Neural cell (in vitro differentiated cells): ENCODE measurements around the gene TP53AIP1. TPM values are rescaled to one million over a fixed set of nuclear protein-coding genes. Genes with fewer than 3 reads are reported as not detected.

Experiments
- H2AFZ ChIP-seq: fragments of 200-600, 300-800 bp; sonication (generic), shearing (Covaris generic); 2 replicates; pipeline ENCODE4 v1.6.0; 2014; ENCODE audit warnings: low read depth, mild to moderate bottlenecking, antibody characterized with exemption, low read length, moderate library complexity
- H3F3A ChIP-seq: fragments of 200-600 bp; shearing (Covaris generic); 2 replicates; pipeline ENCODE4 v1.6.1; 2016; ENCODE audit warnings: mild to moderate bottlenecking, moderate library complexity, mixed read lengths, antibody characterized with exemption, low read length; ENCODE audit not compliant: insufficient read depth, poor library complexity, severe bottlenecking
- H3K27ac ChIP-seq: fragments of 200-600, 300-800 bp; sonication (generic), shearing (Covaris generic); 2 replicates; pipeline ENCODE4 v1.5.1; 2014; ENCODE audit warnings: mild to moderate bottlenecking, low read length, moderate library complexity
- H3K27me3 ChIP-seq: fragments of 300-800, 200-600 bp; sonication (generic), shearing (Covaris generic); 2 replicates; pipeline ENCODE4 v1.6.0; 2014; ENCODE audit warnings: mild to moderate bottlenecking, low read depth, low read length, moderate library complexity; ENCODE audit not compliant: insufficient read depth
- H3K36me3 ChIP-seq: fragments of 300-800, 200-600 bp; sonication (generic), shearing (Covaris generic); 2 replicates; pipeline ENCODE4 v1.5.1; 2014; ENCODE audit warnings: mild to moderate bottlenecking, antibody characterized with exemption, low read length, moderate library complexity; ENCODE audit not compliant: insufficient read depth
- H3K4me2 ChIP-seq: fragments of 300-800, 200-600 bp; sonication (generic), shearing (Covaris generic); 2 replicates; pipeline ENCODE4 v1.6.0; 2014; ENCODE audit warnings: mild to moderate bottlenecking, low read length
- H3K4me3 ChIP-seq: fragments of 300-800, 200-600 bp; sonication (generic), shearing (Covaris generic); 2 replicates; pipeline ENCODE4 v1.5.1; 2014; ENCODE audit warnings: mild to moderate bottlenecking, low read length, moderate library complexity
- H3K79me2 ChIP-seq: fragments of 200-600 bp; shearing (Covaris generic); replicated peaks from 2 replicates; pipeline ENCODE4 v1.6.0; 2014; ENCODE audit warnings: mild to moderate bottlenecking, low read length, moderate library complexity; ENCODE audit not compliant: insufficient read depth
- H3K9ac ChIP-seq: fragments of 300-800, 200-600 bp; sonication (generic), shearing (Covaris generic); 2 replicates; pipeline ENCODE4 v1.6.1; 2016; ENCODE audit warnings: mild to moderate bottlenecking, low read length, mixed read lengths
- H3K9me2 ChIP-seq: fragments of 200-600 bp; shearing (Covaris generic); 2 replicates; pipeline ENCODE4 v1.6.1; 2016; ENCODE audit warnings: mild to moderate bottlenecking, low read length, mixed read lengths; ENCODE audit not compliant: insufficient read depth
- H3K9me3 ChIP-seq: fragments of 200-600, 300-800 bp; sonication (generic), shearing (Covaris generic); 2 replicates; pipeline ENCODE4 v1.6.1; 2016; ENCODE audit warnings: mild to moderate bottlenecking, mixed run types, low read length, moderate library complexity, mixed read lengths
- H4K20me1 ChIP-seq: fragments of 200-600 bp; shearing (Covaris generic); 2 replicates; pipeline ENCODE4 v1.6.1; 2016; ENCODE audit warnings: mild to moderate bottlenecking, mixed run types; ENCODE audit not compliant: insufficient read depth
- CTCF ChIP-seq: fragments of 450-650 bp; IDR thresholded peaks from 2 replicates; pipeline ENCODE4 v1.5.1; 2014; ENCODE audit warnings: antibody characterized with exemption, mild to moderate bottlenecking, moderate library complexity; ENCODE audit not compliant: poor library complexity, severe bottlenecking
- EP300 ChIP-seq: fragments of 450-650 bp; conservative IDR thresholded peaks from 2 replicates; pipeline ENCODE4 v1.6.1; 2014; ENCODE audit warnings: antibody characterized with exemption, mild to moderate bottlenecking, moderate library complexity; ENCODE audit not compliant: poor library complexity, severe bottlenecking
- EZH2 ChIP-seq: fragments of 200-600, 300-800 bp; shearing (Covaris generic), sonication (generic); IDR thresholded peaks from 2 replicates; pipeline ENCODE4 v1.6.1; 2014; ENCODE audit warnings: antibody characterized with exemption, low read length, borderline replicate concordance, mild to moderate bottlenecking; ENCODE audit not compliant: insufficient read depth, poor library complexity, severe bottlenecking
- MXI1 ChIP-seq: fragments of 450-650 bp; conservative IDR thresholded peaks from 2 replicates; pipeline ENCODE4 v1.6.1; 2014; ENCODE audit warnings: antibody characterized with exemption, mild to moderate bottlenecking; ENCODE audit not compliant: poor library complexity, severe bottlenecking
- POLR2AphosphoS5 ChIP-seq: IDR thresholded peaks from 2 replicates; pipeline ENCODE4 v1.6.1; 2012
- RAD21 ChIP-seq: fragments of 450-650 bp; conservative IDR thresholded peaks from 2 replicates; pipeline ENCODE4 v1.6.1; 2014; ENCODE audit warnings: antibody characterized with exemption, mild to moderate bottlenecking, moderate library complexity
- REST ChIP-seq: IDR thresholded peaks from 2 replicates; pipeline ENCODE4 v1.6.1; 2012; ENCODE audit warnings: borderline replicate concordance
- SMC3 ChIP-seq: fragments of 450-650 bp; conservative IDR thresholded peaks from 2 replicates; pipeline ENCODE4 v1.6.1; 2014; ENCODE audit warnings: antibody characterized with exemption, mild to moderate bottlenecking, moderate library complexity; ENCODE audit not compliant: poor library complexity
- TAF1 ChIP-seq: IDR thresholded peaks from 2 replicates; pipeline ENCODE4 v1.6.1; 2012; ENCODE audit warnings: low read depth
- polyA plus RNA-seq: library from polyadenylated mRNA; depleted of rRNA; stranded (reverse); fragments of >200 nt; gene quantifications from 2 replicates; pipeline ENCODE4 v1.2.3, GENCODE V29; 2014

The TP53AIP1 gene
- polyA plus RNA-seq, 1 donor from 2014 or later, result 0.68 TPM

- TF ChIP-seq EP300 (no peak), SMC3 (no peak), CTCF (no peak), RAD21 (no peak), POLR2AphosphoS5 (no peak), REST (no peak), EZH2 (no peak), TAF1 (no peak), MXI1 (no peak)
- no peaks in the 10 kb centered on the region for H3K9me2 ChIP-seq
- H2AFZ ChIP-seq, result no peak overlapping the region
- no peak overlapping the region for H3K27ac ChIP-seq
- no peak overlapping the region for H3K9ac ChIP-seq
- no peak overlapping the region for H3K4me3 ChIP-seq
- H3K4me2 ChIP-seq, result no peak overlapping the region
- no peaks in the 10 kb centered on the region for H3K9me3 ChIP-seq
- H3K79me2 ChIP-seq, result no peaks in the 10 kb centered on the region
- H3K27me3 ChIP-seq, result no peaks in the 10 kb centered on the region
- H3K36me3 ChIP-seq, result no peaks in the 10 kb centered on the region
- H4K20me1 ChIP-seq, result no peaks in the 10 kb centered on the region
- no peaks in the 10 kb centered on the region for H3F3A ChIP-seq
Observed at GRCh38 chr11:128941573-128942271, 949 bp downstream of the TP53AIP1 start.

GRCh38 chr11:128941110-128941509, 1.6 kb downstream of the TP53AIP1 start:
- no peaks in the 10 kb centered on the region for H4K20me1 ChIP-seq
- no peak overlapping the region for H3K4me3 ChIP-seq
- no peaks in the 10 kb centered on the region for H3K36me3 ChIP-seq
- no peak for TF ChIP-seq SMC3
- TF ChIP-seq EZH2, result no peak
- TF ChIP-seq RAD21, result no peak
- TF ChIP-seq REST, result no peak
- no peak for TF ChIP-seq MXI1
- no peak for TF ChIP-seq CTCF
- no peak for TF ChIP-seq EP300
- no peak for TF ChIP-seq TAF1
- TF ChIP-seq POLR2AphosphoS5, result no peak
- no peaks in the 10 kb centered on the region for H3K27me3 ChIP-seq
- no peaks in the 10 kb centered on the region for H3K9me2 ChIP-seq
- no peak overlapping the region for H2AFZ ChIP-seq
- H3K27ac ChIP-seq, result no peak overlapping the region
- no peaks in the 10 kb centered on the region for H3F3A ChIP-seq
- H3K9me3 ChIP-seq, result no peaks in the 10 kb centered on the region
- H3K9ac ChIP-seq, result no peak overlapping the region
- no peak overlapping the region for H3K4me2 ChIP-seq
- H3K79me2 ChIP-seq, result no peaks in the 10 kb centered on the region
